IMR-90 (cell line): ENCODE measurements around the gene RND1. TPM values are rescaled to one million over a fixed set of nuclear protein-coding genes. Genes with fewer than 3 reads are reported as not detected.

Source experiments
- ATAC-seq: fragments of 200-7000 bp; cut with Tn5 transposase; 2 replicates; pipeline ENCODE4 v1.9.1; 2020; ENCODE audit warnings: low read depth, mild to moderate bottlenecking, moderate library complexity
- BruUV-seq: library from RNA; stranded (reverse); fragments of 400-500 nt; replicated peaks from 2 replicates; lab custom pipeline; 2021; lab: Mats Ljungman, UMichigan
- CTCF ChIA-PET: fragments of 300-600 bp; formaldehyde crosslinking; extraction: SDS; loops from one replicate; lab custom pipeline; 2021; ENCODE audit warnings: antibody characterized with exemption; lab: Yijun Ruan, JAX
- POLR2A ChIA-PET: fragments of 300-600 bp; sonication (Branson Sonifier 250); formaldehyde crosslinking; loops from one replicate; lab custom pipeline; 2022; ENCODE audit warnings: antibody characterized with exemption; ENCODE audit not compliant: unreplicated experiment; lab: Charles Lee
- DNase-seq: peaks from one replicate; pipeline ENCODE4 v3.0.0; 2013
- H2AFZ ChIP-seq: replicated peaks from 2 replicates; pipeline ENCODE3; 2013; ENCODE audit warnings: low read length, mild to moderate bottlenecking; ENCODE audit not compliant: poor library complexity
- H2AK5ac ChIP-seq: 2 replicates; pipeline ENCODE4 v1.6.1; 2013; ENCODE audit warnings: low read depth, low read length, inconsistent platforms
- H2AK9ac ChIP-seq: replicated peaks from 2 replicates; pipeline ENCODE3; 2013; ENCODE audit warnings: mild to moderate bottlenecking, low read depth, low read length, moderate library complexity; ENCODE audit not compliant: poor library complexity
- H2BK120ac ChIP-seq: 2 replicates; pipeline ENCODE4 v1.6.1; 2013; ENCODE audit warnings: low read depth, low read length, inconsistent platforms
- H2BK15ac ChIP-seq: 3 replicates; pipeline ENCODE4 v1.6.1; 2013; ENCODE audit warnings: low read depth, low read length, inconsistent platforms
- H2BK20ac ChIP-seq: 2 replicates; pipeline ENCODE4 v1.6.1; 2013; ENCODE audit warnings: low read depth, mild to moderate bottlenecking, inconsistent platforms, low read length, moderate library complexity
- H2BK5ac ChIP-seq: 2 replicates; pipeline ENCODE4 v1.6.1; 2013; ENCODE audit warnings: mild to moderate bottlenecking, low read depth, low read length, inconsistent platforms; ENCODE audit not compliant: poor library complexity, severe bottlenecking
- H3K14ac ChIP-seq: replicated peaks from 2 replicates; pipeline ENCODE4 v1.6.1; 2013; ENCODE audit warnings: low read depth, low read length, inconsistent platforms
- H3K18ac ChIP-seq: 2 replicates; pipeline ENCODE4 v1.6.1; 2013; ENCODE audit warnings: low read depth, low read length, control low read depth
- H3K23ac ChIP-seq: 2 replicates; pipeline ENCODE4 v1.6.1; 2013; ENCODE audit warnings: low read depth, low read length, inconsistent platforms
- H3K27ac ChIP-seq: 2 replicates; pipeline ENCODE4 v1.5.1; 2013; ENCODE audit warnings: mild to moderate bottlenecking, control low read depth, low read length; ENCODE audit not compliant: insufficient read depth
- H3K27me3 ChIP-seq: 2 replicates; pipeline ENCODE4 v1.6.1; 2013; ENCODE audit warnings: low read length; ENCODE audit not compliant: control insufficient read depth, insufficient read depth
- H3K36me3 ChIP-seq: 2 replicates; pipeline ENCODE4 v1.6.1; 2013; ENCODE audit warnings: low read length, mixed read lengths; ENCODE audit not compliant: control insufficient read depth, insufficient read depth
- H3K4ac ChIP-seq: 2 replicates; pipeline ENCODE4 v1.6.1; 2013; ENCODE audit warnings: low read depth, low read length, inconsistent platforms
- H3K4me1 ChIP-seq: 2 replicates; pipeline ENCODE4 v1.6.1; 2013; ENCODE audit warnings: low read length, mixed read lengths; ENCODE audit not compliant: control insufficient read depth, insufficient read depth
- H3K4me2 ChIP-seq: 2 replicates; pipeline ENCODE4 v1.6.1; 2013; ENCODE audit warnings: low read depth, mild to moderate bottlenecking, control low read depth, low read length, moderate library complexity
- H3K4me3 ChIP-seq: 2 replicates; pipeline ENCODE4 v1.5.1; 2013; ENCODE audit warnings: low read depth, mild to moderate bottlenecking, control low read depth, low read length, moderate library complexity; ENCODE audit not compliant: insufficient read depth
- H3K56ac ChIP-seq: 2 replicates; pipeline ENCODE4 v1.6.1; 2013; ENCODE audit warnings: low read length, inconsistent platforms; ENCODE audit not compliant: insufficient read depth; ENCODE audit errors: extremely low read depth
- H3K79me1 ChIP-seq, 2 experiments: 2 replicates each; pipeline ENCODE4 v1.6.1; 2013; ENCODE audit warnings: low read length in 2 of 2, inconsistent platforms in 1 of 2, low read depth in 1 of 2
- H3K9ac ChIP-seq: 2 replicates; pipeline ENCODE4 v1.6.1; 2013; ENCODE audit warnings: low read depth, low read length, control low read depth
- H3K9me1 ChIP-seq: 2 replicates; pipeline ENCODE4 v1.6.1; 2013; ENCODE audit warnings: low read length, inconsistent platforms; ENCODE audit not compliant: insufficient read depth
- H3K9me3 ChIP-seq: 2 replicates; pipeline ENCODE4 v1.6.1; 2013; ENCODE audit warnings: low read length; ENCODE audit not compliant: control insufficient read depth, insufficient read depth
- H4K20me1 ChIP-seq: 2 replicates; pipeline ENCODE4 v1.6.1; 2013; ENCODE audit warnings: low read length, inconsistent platforms; ENCODE audit not compliant: insufficient read depth
- H4K5ac ChIP-seq: 2 replicates; pipeline ENCODE4 v1.6.1; 2013; ENCODE audit warnings: mild to moderate bottlenecking, low read depth, low read length, control low read depth
- H4K8ac ChIP-seq, 2 experiments: 2 replicates each; pipeline ENCODE4 v1.6.1; 2013; ENCODE audit warnings: low read depth in 2 of 2, low read length in 2 of 2, control low read depth in 1 of 2, inconsistent platforms in 1 of 2
- H4K91ac ChIP-seq: 2 replicates; pipeline ENCODE4 v1.6.1; 2013; ENCODE audit warnings: low read depth, low read length, inconsistent platforms; ENCODE audit not compliant: insufficient read depth
- BHLHE40 ChIP-seq: fragments of 150-350 bp; IDR thresholded peaks from 2 replicates; pipeline ENCODE4 v1.6.1; 2016; ENCODE audit warnings: mild to moderate bottlenecking, low read depth, low read length
- CEBPB ChIP-seq: IDR thresholded peaks from 2 replicates; pipeline ENCODE4 v1.6.1; 2012; ENCODE audit warnings: low read depth, low read length, improper control_type of control experiment
- CHD1 ChIP-seq: IDR thresholded peaks from 2 replicates; pipeline ENCODE4 v1.6.1; 2012; ENCODE audit warnings: low read depth, low read length, improper control_type of control experiment
- ELK1 ChIP-seq: fragments of 150-350 bp; IDR thresholded peaks from 2 replicates; pipeline ENCODE4 v1.6.1; 2016; ENCODE audit warnings: low read depth, mild to moderate bottlenecking, low read length, moderate library complexity, borderline replicate concordance
- FOS ChIP-seq: fragments of 150-350 bp; IDR thresholded peaks from 2 replicates; pipeline ENCODE4 v1.6.1; 2016; ENCODE audit warnings: low read depth, low read length
- MAFK ChIP-seq: IDR thresholded peaks from 2 replicates; pipeline ENCODE4 v1.6.1; 2012; ENCODE audit warnings: low read depth, low read length, improper control_type of control experiment
- MAZ ChIP-seq: IDR thresholded peaks from 2 replicates; pipeline ENCODE4 v1.6.1; 2012; ENCODE audit warnings: low read depth, mild to moderate bottlenecking, low read length, improper control_type of control experiment, moderate library complexity, borderline replicate concordance
- MXI1 ChIP-seq: IDR thresholded peaks from 2 replicates; pipeline ENCODE4 v1.6.1; 2012; ENCODE audit warnings: low read depth, mild to moderate bottlenecking, low read length, moderate library complexity, borderline replicate concordance
- NFE2L2 ChIP-seq: fragments of 150-350 bp; IDR thresholded peaks from 2 replicates; pipeline ENCODE4 v1.6.1; 2016; ENCODE audit warnings: low read depth, mild to moderate bottlenecking, low read length
- POLR2A ChIP-seq: IDR thresholded peaks from 2 replicates; pipeline ENCODE4 v1.6.1; 2012; ENCODE audit warnings: mild to moderate bottlenecking, low read depth, low read length
- RAD21 ChIP-seq: IDR thresholded peaks from 2 replicates; pipeline ENCODE4 v1.6.1; 2012; ENCODE audit warnings: low read length, improper control_type of control experiment
- RCOR1 ChIP-seq: IDR thresholded peaks from 2 replicates; pipeline ENCODE4 v1.6.1; 2012; ENCODE audit warnings: mild to moderate bottlenecking, low read length, improper control_type of control experiment; ENCODE audit not compliant: insufficient replicate concordance
- RFX5 ChIP-seq: IDR thresholded peaks from 2 replicates; pipeline ENCODE4 v1.8.0; 2012; ENCODE audit warnings: low read depth, mild to moderate bottlenecking, low read length, moderate library complexity
- SMC3 ChIP-seq: fragments of 150-350 bp; IDR thresholded peaks from 2 replicates; pipeline ENCODE4 v1.6.1; 2016; ENCODE audit warnings: low read depth, mild to moderate bottlenecking, antibody characterized with exemption, low read length, moderate library complexity
- WGBS, 2 experiments: methylation state at CpG; one replicate each; pipeline versions ENCODE4 v1.1.5 to v1.1.7; 2013; ENCODE audit warnings: missing lambda C conversion rate in 2 of 2; ENCODE audit not compliant: insufficient read length in 1 of 2; ENCODE audit errors: extremely low coverage in 2 of 2; 5-methylcytosine and 5-hydroxymethylcytosine counted together
- dilution Hi-C: fragments of 300-500 bp; cut with HindIII; formaldehyde crosslinking; loops from one replicate; pipeline ENCODE4 v1.14.3; 2018; ENCODE audit warnings: low sequenced_read_pairs; ENCODE audit not compliant: unreplicated experiment
- in situ Hi-C: fragments of 300-500 bp; cut with MboI; formaldehyde crosslinking; loops from 3 replicates; pipeline ENCODE4 v1.14.3; 2019; ENCODE audit warnings: low sequenced_read_pairs, inconsistent platforms, mixed read lengths
- intact Hi-C: fragments of 100-400 bp; cut with micrococcal nuclease; formaldehyde crosslinking; loops from 2 replicates; pipeline ENCODE4 v1.10.0; 2022
- polyA plus RNA-seq, 3 experiments: library from polyadenylated mRNA; depleted of rRNA; stranded (reverse); fragments of >200 nt; gene quantifications; 2 replicates each; pipeline ENCODE4 v1.2.3, GENCODE V29; 2012; ENCODE audit warnings: low replicate concordance in 1 of 3
- total RNA-seq: library from RNA; depleted of rRNA; stranded (reverse); fragments of >200 nt; gene quantifications from 2 replicates; pipeline ENCODE4 v1.2.3, GENCODE V29; 2012
- TF ChIP-seq, protein P1 (sequence below): conservative IDR thresholded peaks from 2 replicates; pipeline ENCODE4 v1.5.1; 2012; ENCODE audit warnings: mild to moderate bottlenecking, low read depth, low read length, improper control_type of control experiment
- TF ChIP-seq, protein P2 (sequence below): fragments of 150-350 bp; IDR thresholded peaks from 2 replicates; pipeline ENCODE4 v1.6.1; 2017; ENCODE audit warnings: mild to moderate bottlenecking, antibody characterized with exemption, low read length, low read depth

RND1 gene
- total and polyA plus RNA-seq, 2 of the 4 experiments (the other 2 are of a cell fraction) = under 0.01 to 0.21 TPM

- Histone ChIP-seq H3K23ac (no peak overlapping the region), H4K20me1 (peaks cover 32% of the 10 kb centered on the region), H2BK5ac (no peak overlapping the region), H3K9ac (no peak overlapping the region), H2AK9ac (no peak overlapping the region), H2BK20ac (no peak overlapping the region), H3K27ac (no peak overlapping the region), H3K9me1 (peaks cover 4% of the 10 kb centered on the region), H4K8ac (no peak overlapping the region), H3K4ac (no peak overlapping the region), H3K27me3 (no peaks in the 10 kb centered on the region), H3K9me3 (no peaks in the 10 kb centered on the region), H4K5ac (no peak overlapping the region), H3K4me2 (no peak overlapping the region), H3K4me1 (peaks cover 2% of the 10 kb centered on the region; the same call in 1 of the 2 replicates), H4K91ac (no peak overlapping the region), H3K18ac (no peak overlapping the region), H3K36me3 (peaks cover 67% of the 10 kb centered on the region), H3K79me1 (peaks cover 19 to 43% of the 10 kb centered on the region in 2 experiments), H3K4me3 (no peak overlapping the region), H2AFZ (no peak overlapping the region), H3K14ac (no peak overlapping the region), H2BK15ac (no peak overlapping the region), H3K56ac (no peak overlapping the region), H2AK5ac (no peak overlapping the region), H2BK120ac (no peak overlapping the region)
- WGBS, 2 experiments = no CpG with 5 or more reads among the region's 4 CpGs
- dilution Hi-C loops = no loop called here
- intact Hi-C loops = no loop called here
- in situ Hi-C loops = no loop called here
- BruUV-seq = no TSS peak
- no peak for DNase-seq
- no peak for ATAC-seq
- TF ChIP-seq CHD1 = no peak
- TF ChIP-seq FOS = no peak
- TF ChIP-seq ELK1 = no peak
- no peak for TF ChIP-seq CEBPB
- no peak for TF ChIP-seq MAZ
- no peak for TF ChIP-seq RAD21
- TF ChIP-seq, protein P1, sequence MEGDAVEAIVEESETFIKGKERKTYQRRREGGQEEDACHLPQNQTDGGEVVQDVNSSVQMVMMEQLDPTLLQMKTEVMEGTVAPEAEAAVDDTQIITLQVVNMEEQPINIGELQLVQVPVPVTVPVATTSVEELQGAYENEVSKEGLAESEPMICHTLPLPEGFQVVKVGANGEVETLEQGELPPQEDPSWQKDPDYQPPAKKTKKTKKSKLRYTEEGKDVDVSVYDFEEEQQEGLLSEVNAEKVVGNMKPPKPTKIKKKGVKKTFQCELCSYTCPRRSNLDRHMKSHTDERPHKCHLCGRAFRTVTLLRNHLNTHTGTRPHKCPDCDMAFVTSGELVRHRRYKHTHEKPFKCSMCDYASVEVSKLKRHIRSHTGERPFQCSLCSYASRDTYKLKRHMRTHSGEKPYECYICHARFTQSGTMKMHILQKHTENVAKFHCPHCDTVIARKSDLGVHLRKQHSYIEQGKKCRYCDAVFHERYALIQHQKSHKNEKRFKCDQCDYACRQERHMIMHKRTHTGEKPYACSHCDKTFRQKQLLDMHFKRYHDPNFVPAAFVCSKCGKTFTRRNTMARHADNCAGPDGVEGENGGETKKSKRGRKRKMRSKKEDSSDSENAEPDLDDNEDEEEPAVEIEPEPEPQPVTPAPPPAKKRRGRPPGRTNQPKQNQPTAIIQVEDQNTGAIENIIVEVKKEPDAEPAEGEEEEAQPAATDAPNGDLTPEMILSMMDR = no peak
- TF ChIP-seq RCOR1 = no peak
- TF ChIP-seq POLR2A = no peak
- no peak for TF ChIP-seq MAFK
- TF ChIP-seq RFX5 = no peak
- TF ChIP-seq NFE2L2 = no peak
- TF ChIP-seq, protein P2, sequence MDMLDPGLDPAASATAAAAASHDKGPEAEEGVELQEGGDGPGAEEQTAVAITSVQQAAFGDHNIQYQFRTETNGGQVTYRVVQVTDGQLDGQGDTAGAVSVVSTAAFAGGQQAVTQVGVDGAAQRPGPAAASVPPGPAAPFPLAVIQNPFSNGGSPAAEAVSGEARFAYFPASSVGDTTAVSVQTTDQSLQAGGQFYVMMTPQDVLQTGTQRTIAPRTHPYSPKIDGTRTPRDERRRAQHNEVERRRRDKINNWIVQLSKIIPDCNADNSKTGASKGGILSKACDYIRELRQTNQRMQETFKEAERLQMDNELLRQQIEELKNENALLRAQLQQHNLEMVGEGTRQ = no peak
- no peak for TF ChIP-seq BHLHE40
- no peak for TF ChIP-seq SMC3
- TF ChIP-seq MXI1 = no peak
- ChIA-PET POLR2A (no interaction called here), CTCF (interaction anchor here (0.5 kb wide), 1 partner anchor 16 kb away, joined by 3 read pairs; no protein-coding TSS in a partner anchor)
These were observed 40.8 kb downstream of the RND1 start for GRCh38 chr12:48824905-48825304.
